ENCODE measurements around the gene MST1.

- TF ChIP-seq, protein P1, sequence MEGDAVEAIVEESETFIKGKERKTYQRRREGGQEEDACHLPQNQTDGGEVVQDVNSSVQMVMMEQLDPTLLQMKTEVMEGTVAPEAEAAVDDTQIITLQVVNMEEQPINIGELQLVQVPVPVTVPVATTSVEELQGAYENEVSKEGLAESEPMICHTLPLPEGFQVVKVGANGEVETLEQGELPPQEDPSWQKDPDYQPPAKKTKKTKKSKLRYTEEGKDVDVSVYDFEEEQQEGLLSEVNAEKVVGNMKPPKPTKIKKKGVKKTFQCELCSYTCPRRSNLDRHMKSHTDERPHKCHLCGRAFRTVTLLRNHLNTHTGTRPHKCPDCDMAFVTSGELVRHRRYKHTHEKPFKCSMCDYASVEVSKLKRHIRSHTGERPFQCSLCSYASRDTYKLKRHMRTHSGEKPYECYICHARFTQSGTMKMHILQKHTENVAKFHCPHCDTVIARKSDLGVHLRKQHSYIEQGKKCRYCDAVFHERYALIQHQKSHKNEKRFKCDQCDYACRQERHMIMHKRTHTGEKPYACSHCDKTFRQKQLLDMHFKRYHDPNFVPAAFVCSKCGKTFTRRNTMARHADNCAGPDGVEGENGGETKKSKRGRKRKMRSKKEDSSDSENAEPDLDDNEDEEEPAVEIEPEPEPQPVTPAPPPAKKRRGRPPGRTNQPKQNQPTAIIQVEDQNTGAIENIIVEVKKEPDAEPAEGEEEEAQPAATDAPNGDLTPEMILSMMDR (conservative IDR thresholded peaks at IDR 0.05; ENCODE audit: low read length): no peak
- TF ChIP-seq EZH2phosphoT487 (IDR thresholded peaks at IDR 0.05; ENCODE audit: borderline replicate concordance, low read depth, low read length): no peak
Observed at GRCh38 chr3:49641292-49641691, 48.0 kb downstream of the MST1 start.

Data from OCI-LY7 (cell line).